Lung (tissue), 12 donors: ENCODE results near the gene EFNA3. TPM values are rescaled to one million over a fixed set of nuclear protein-coding genes. Genes with fewer than 3 reads are reported as not detected.

Source experiments
- ATAC-seq: fragments of 200-7000 bp; cut with Tn5 transposase; one replicate; pipeline ENCODE4 v1.9.1; 2020; ENCODE audit warnings: moderate number of reproducible peaks; ENCODE audit not compliant: insufficient read depth, low FRiP score
- DNase-seq, 3 donors: peaks; one replicate each; pipeline ENCODE4 v3.0.0-alpha.2; 2013 to 2017
- H3K27ac ChIP-seq, 2 donors: one replicate each; pipeline ENCODE4 v1.5.1; 2013; ENCODE audit warnings: mild to moderate bottlenecking in 2 of 2, moderate library complexity in 2 of 2, control low read depth in 1 of 2, inconsistent platforms in 1 of 2, low read depth in 1 of 2, low read length in 1 of 2
- H3K27me3 ChIP-seq, 3 donors: one replicate each; pipeline ENCODE4 v1.5.1; 2013; ENCODE audit warnings: low read length in 2 of 3; ENCODE audit not compliant: control insufficient read depth in 3 of 3, insufficient read depth in 3 of 3
- H3K36me3 ChIP-seq, 4 donors: one replicate each; pipeline ENCODE4 v1.5.1; 2013; ENCODE audit warnings: low read length in 4 of 4, mild to moderate bottlenecking in 1 of 4, moderate library complexity in 1 of 4; ENCODE audit not compliant: control insufficient read depth in 4 of 4, insufficient read depth in 4 of 4
- H3K4me1 ChIP-seq, 5 donors: one replicate each; pipeline ENCODE4 v1.5.1; 2013; ENCODE audit warnings: low read length in 5 of 5, mild to moderate bottlenecking in 2 of 5, moderate library complexity in 1 of 5; ENCODE audit not compliant: control insufficient read depth in 5 of 5, insufficient read depth in 5 of 5
- H3K4me3 ChIP-seq: one replicate; pipeline ENCODE4 v1.5.1; 2013; ENCODE audit warnings: mild to moderate bottlenecking, control low read depth, moderate library complexity
- H3K9ac ChIP-seq, 2 donors: one replicate each; pipeline ENCODE4 v1.5.1; 2013; ENCODE audit warnings: low read length in 2 of 2, control low read depth in 1 of 2; ENCODE audit not compliant: insufficient read depth in 1 of 2
- H3K9me3 ChIP-seq, 4 donors: one replicate each; pipeline ENCODE4 v1.5.1; 2013; ENCODE audit warnings: low read length in 3 of 4, mild to moderate bottlenecking in 1 of 4, moderate library complexity in 1 of 4; ENCODE audit not compliant: control insufficient read depth in 4 of 4, insufficient read depth in 3 of 4
- CTCF ChIP-seq: IDR thresholded peaks from 2 replicates; pipeline ENCODE4 v1.5.1; 2012; ENCODE audit warnings: mild to moderate bottlenecking; ENCODE audit errors: control extremely low read depth, extremely low read depth
- WGBS, 2 donors: extraction: QIAGEN DNeasy Blood & Tissue Kit; methylation state at CpG; one replicate each; pipeline ENCODE4 v1.1.7; 2013; 5-methylcytosine and 5-hydroxymethylcytosine counted together
- polyA plus RNA-seq, 2 donors: library from polyadenylated mRNA; stranded (reverse); fragments of 200-250 nt; gene quantifications; one replicate each; pipeline ENCODE4 v1.2.1, GENCODE V29; 2013
- total RNA-seq, 2 donors: library from RNA; depleted of rRNA in 1 of 2; stranded (reverse); fragments of >200 nt in 1 of 2; gene quantifications; one replicate each; pipeline ENCODE4 v1.2.1, GENCODE V29; 2014 to 2021
- donor health status: control.
- donor health status: control.
- donor health status: Bipolar disorder and iron deficiency.
- donor health status: healthy.
- donor health status: DM: yes; HTN: yes; CAD: no.

Gene EFNA3
- total and polyA plus RNA-seq, 4 donors = 1.1 to 1.9 (median 1.6) TPM

GRCh38 chr1:155034318-155035208, 44.1 kb upstream of the EFNA3 start:
- no peak for ATAC-seq
- Histone ChIP-seq H3K27me3 (no peaks in the 10 kb centered on the region), H3K4me3 (no peak overlapping the region), H3K9me3 (no peaks in the 10 kb centered on the region), H3K27ac (no peak overlapping the region), H3K4me1 (peaks cover 0 to 5% (median 0%) of the 10 kb centered on the region in 5 donors), H3K9ac (no peak overlapping the region), H3K36me3 (no peaks in the 10 kb centered on the region)
- DNase-seq = no peak
- WGBS, 2 donors = 86 to 89% methylated on average over 19 to 20 of the region's 20 CpGs
- TF ChIP-seq CTCF = no peak

DNA sequence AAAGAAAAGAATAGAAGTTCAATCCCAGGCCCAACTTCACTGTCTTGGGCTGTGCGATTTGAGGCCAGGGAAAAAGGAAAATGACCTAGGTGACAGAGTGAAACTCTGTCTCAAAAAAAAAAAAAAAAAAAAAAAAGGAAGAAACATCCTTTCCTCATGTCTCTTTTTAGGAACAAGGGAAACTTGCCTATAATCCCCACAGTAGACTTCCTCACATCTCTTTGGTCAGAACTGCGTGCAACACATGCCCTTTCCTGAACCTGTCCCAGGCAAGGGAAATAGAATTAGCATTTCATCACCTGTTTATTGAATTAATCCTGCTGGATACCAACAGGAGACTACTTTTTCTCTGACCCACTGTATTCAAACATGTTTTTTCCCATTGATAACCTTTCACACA, 42.7 kb upstream of the EFNA3 start:
- no peak overlapping the region for H3K27ac ChIP-seq
- H3K9me3 ChIP-seq = no peaks in the 10 kb centered on the region
- DNase-seq = no peak
- H3K4me1 ChIP-seq = peaks cover 0 to 5% (median 0%) of the 10 kb centered on the region in 5 donors
- no peak overlapping the region for H3K4me3 ChIP-seq
- 61 to 76% methylated on average over 2 of the region's 2 CpGs for WGBS, 2 donors
- ATAC-seq = no peak
- no peaks in the 10 kb centered on the region for H3K36me3 ChIP-seq
- TF ChIP-seq CTCF = no peak
- no peaks in the 10 kb centered on the region for H3K27me3 ChIP-seq
- H3K9ac ChIP-seq = no peak overlapping the region

- H3K4me3 ChIP-seq = no peak overlapping the region
- H3K9me3 ChIP-seq = no peaks in the 10 kb centered on the region
- H3K27me3 ChIP-seq = no peaks in the 10 kb centered on the region
- peaks cover 0 to 5% (median 0%) of the 10 kb centered on the region in 5 donors for H3K4me1 ChIP-seq
- TF ChIP-seq CTCF = no peak
- H3K9ac ChIP-seq = no peak overlapping the region
- DNase-seq (no peak), ATAC-seq (no peak)
- no peak overlapping the region for H3K27ac ChIP-seq
- H3K36me3 ChIP-seq = no peaks in the 10 kb centered on the region
- 90% methylated on average over 3 of the region's 3 CpGs for WGBS, 2 donors
Measured at GRCh38 chr1:155037043-155037442, 41.6 kb upstream of the EFNA3 start.
